Bronchial epithelial cell (primary cell): Measurements from ENCODE around the gene TBX2. TPM values are rescaled to one million over a fixed set of nuclear protein-coding genes. Genes with fewer than 3 reads are reported as not detected.

Source experiments
- DNase-seq: peaks from one replicate; pipeline ENCODE4 v3.0.0-alpha.2; 2010; ENCODE audit warnings: low read depth
- FAIRE-seq: peaks from 2 replicates; lab custom pipeline; 2011; peaks lifted over from hg19 to GRCh38; lab: Jason Lieb, UNC
- H3K27me3 ChIP-seq: 2 replicates; pipeline ENCODE4 v1.5.1; 2011; ENCODE audit warnings: low read length; ENCODE audit not compliant: control insufficient read depth, insufficient read depth
- H3K36me3 ChIP-seq: 2 replicates; pipeline ENCODE4 v1.5.1; 2011; ENCODE audit warnings: low read length; ENCODE audit not compliant: control insufficient read depth, insufficient read depth
- H3K4me3 ChIP-seq: 2 replicates; pipeline ENCODE4 v1.5.1; 2011; ENCODE audit warnings: mild to moderate bottlenecking, low read depth, low read length, control low read depth
- CTCF ChIP-seq: IDR thresholded peaks from 2 replicates; pipeline ENCODE4 v1.5.1; 2011; ENCODE audit warnings: mild to moderate bottlenecking, moderate library complexity, low read length, control low read depth, inconsistent platforms; ENCODE audit not compliant: insufficient read depth, severe bottlenecking
- total RNA-seq: library from RNA; depleted of rRNA; stranded (reverse); fragments of >200 nt; gene quantifications from 2 replicates; pipeline ENCODE4 v1.2.1, GENCODE V29; 2014

TBX2 gene
- total RNA-seq, 1 donor from 2014 or later = 0.26 TPM

GRCh38 chr17:61412860-61413660 lies 13.4 kb downstream of the TBX2 start:
- TF ChIP-seq CTCF = no peak
- Histone ChIP-seq H3K36me3 (no peaks in the 10 kb centered on the region), H3K27me3 (peaks cover 11% of the 10 kb centered on the region), H3K4me3 (peak overlapping the region; percentile 51)
- DNase-seq (no peak), FAIRE-seq (no peak)

- H3K36me3 ChIP-seq = no peaks in the 10 kb centered on the region
- FAIRE-seq (no peak), DNase-seq (no peak)
- no peak for TF ChIP-seq CTCF
- peaks cover 11% of the 10 kb centered on the region for H3K27me3 ChIP-seq
- H3K4me3 ChIP-seq = no peak overlapping the region
Observed at GRCh38 chr17:61413661-61414126, 14.1 kb downstream of the TBX2 start.

- no peak for FAIRE-seq
- peaks cover 13% of the 10 kb centered on the region for H3K27me3 ChIP-seq
- H3K4me3 ChIP-seq = no peak overlapping the region
- no peak for TF ChIP-seq CTCF
- no peak for DNase-seq
- H3K36me3 ChIP-seq = no peaks in the 10 kb centered on the region
Observed at GRCh38 chr17:61414141-61414935, 14.7 kb downstream of the TBX2 start.

GRCh38 chr17:61414936-61415251 lies 15.3 kb downstream of the TBX2 start:
- no peak for TF ChIP-seq CTCF
- DNase-seq = no peak
- H3K27me3 ChIP-seq = peaks cover 16% of the 10 kb centered on the region
- H3K36me3 ChIP-seq = no peaks in the 10 kb centered on the region
- no peak overlapping the region for H3K4me3 ChIP-seq
- FAIRE-seq = no peak

- peaks cover 15% of the 10 kb centered on the region for H3K27me3 ChIP-seq
- DNase-seq (no peak), FAIRE-seq (no peak)
- no peak overlapping the region for H3K4me3 ChIP-seq
- TF ChIP-seq CTCF = no peak
- no peaks in the 10 kb centered on the region for H3K36me3 ChIP-seq
Observed at GRCh38 chr17:61415374-61416210, 15.9 kb downstream of the TBX2 start.
